GM23338 (cell line): ENCODE data around the gene ME1.

Experiments used
- CREB1 ChIP-seq: fragments of 250-450 bp; sonication (Bioruptor Pico); IDR thresholded peaks from 2 replicates; pipeline ENCODE4 v1.5.0; 2020; ENCODE audit warnings: low read depth, mild to moderate bottlenecking, moderate library complexity
- EZH2 ChIP-seq: fragments of 200-600 bp; sonication (generic); IDR thresholded peaks from one replicate; pipeline ENCODE4 v1.8.0; 2017; ENCODE audit warnings: antibody characterized with exemption, mild to moderate bottlenecking, low read depth; ENCODE audit not compliant: unreplicated experiment
- EZH2phosphoT487 ChIP-seq: fragments of 200-600 bp; sonication (generic); IDR thresholded peaks from one replicate; pipeline ENCODE4 v1.8.1; 2018; ENCODE audit warnings: antibody characterized with exemption; ENCODE audit not compliant: unreplicated experiment
- JUNB ChIP-seq: IDR thresholded peaks from one replicate; pipeline ENCODE4 v1.6.1; 2016; ENCODE audit warnings: antibody characterized with exemption; ENCODE audit not compliant: unreplicated experiment
- POLR2AphosphoS5 ChIP-seq: IDR thresholded peaks from 2 replicates; pipeline ENCODE4 v1.6.1; 2016; ENCODE audit warnings: antibody characterized with exemption, low read depth
- ZNF114 ChIP-seq: fragments of 250-450 bp; sonication (Bioruptor Pico); IDR thresholded peaks from 2 replicates; pipeline ENCODE4 v1.5.0; 2020; ENCODE audit warnings: mild to moderate bottlenecking, moderate library complexity
- TF ChIP-seq, protein P1 (sequence below), 2 experiments: fragments of 200-600 bp in 1 of 2; sonication (generic) in 1 of 2; conservative IDR thresholded peaks; 2 replicates each; pipeline versions ENCODE4 v1.5.1 to v1.6.1; 2016 to 2017; ENCODE audit warnings: antibody characterized with exemption in 2 of 2, low read depth in 2 of 2, mild to moderate bottlenecking in 2 of 2, moderate library complexity in 1 of 2
- TF ChIP-seq, protein P2 (sequence below): IDR thresholded peaks from one replicate; pipeline ENCODE4 v1.6.1; 2018; ENCODE audit warnings: antibody characterized with exemption; ENCODE audit not compliant: unreplicated experiment

DNA sequence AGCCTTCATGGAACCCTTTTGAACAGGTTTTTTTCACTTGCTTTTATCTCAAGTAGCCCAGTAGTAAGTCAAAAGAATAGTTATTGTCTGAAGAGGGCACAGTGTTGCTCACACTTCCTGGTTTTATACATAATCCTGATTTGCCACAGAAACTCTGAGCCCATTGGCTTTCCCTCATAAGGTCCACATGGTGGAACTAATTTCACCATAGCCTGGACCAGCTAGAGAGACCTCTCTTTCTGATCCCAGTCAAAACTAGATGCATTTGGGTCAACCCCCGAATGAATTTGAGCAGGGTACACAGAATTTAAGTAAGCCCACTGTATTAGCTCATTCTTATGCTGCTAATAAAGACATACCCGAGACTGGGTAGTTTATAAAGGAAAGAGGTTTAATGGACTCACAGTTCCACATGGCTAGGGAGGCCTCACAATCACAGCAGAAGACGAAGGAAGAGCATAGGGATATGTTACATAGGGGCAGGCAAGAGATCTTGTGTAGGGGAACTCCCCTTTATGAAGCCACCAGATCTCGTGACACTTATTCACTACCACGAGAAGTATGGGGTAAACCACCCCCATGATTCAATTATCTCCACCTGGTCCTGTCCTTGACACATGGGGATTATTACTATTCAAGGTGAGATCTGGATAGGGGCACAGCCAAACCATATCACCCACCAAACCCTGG, 231.5 kb downstream of the ME1 start:
- TF ChIP-seq, protein P1, sequence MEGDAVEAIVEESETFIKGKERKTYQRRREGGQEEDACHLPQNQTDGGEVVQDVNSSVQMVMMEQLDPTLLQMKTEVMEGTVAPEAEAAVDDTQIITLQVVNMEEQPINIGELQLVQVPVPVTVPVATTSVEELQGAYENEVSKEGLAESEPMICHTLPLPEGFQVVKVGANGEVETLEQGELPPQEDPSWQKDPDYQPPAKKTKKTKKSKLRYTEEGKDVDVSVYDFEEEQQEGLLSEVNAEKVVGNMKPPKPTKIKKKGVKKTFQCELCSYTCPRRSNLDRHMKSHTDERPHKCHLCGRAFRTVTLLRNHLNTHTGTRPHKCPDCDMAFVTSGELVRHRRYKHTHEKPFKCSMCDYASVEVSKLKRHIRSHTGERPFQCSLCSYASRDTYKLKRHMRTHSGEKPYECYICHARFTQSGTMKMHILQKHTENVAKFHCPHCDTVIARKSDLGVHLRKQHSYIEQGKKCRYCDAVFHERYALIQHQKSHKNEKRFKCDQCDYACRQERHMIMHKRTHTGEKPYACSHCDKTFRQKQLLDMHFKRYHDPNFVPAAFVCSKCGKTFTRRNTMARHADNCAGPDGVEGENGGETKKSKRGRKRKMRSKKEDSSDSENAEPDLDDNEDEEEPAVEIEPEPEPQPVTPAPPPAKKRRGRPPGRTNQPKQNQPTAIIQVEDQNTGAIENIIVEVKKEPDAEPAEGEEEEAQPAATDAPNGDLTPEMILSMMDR (conservative IDR thresholded peaks at IDR 0.05; ENCODE audit: low read depth in 2 of 2) = no peak
- TF ChIP-seq POLR2AphosphoS5 (no peak), ZNF114 (CRISPR knock-in tag) (no peak), EZH2 (no peak), EZH2phosphoT487 (no peak), JUNB (no peak), CREB1 (CRISPR knock-in tag) (no peak)
- TF ChIP-seq, protein P2, sequence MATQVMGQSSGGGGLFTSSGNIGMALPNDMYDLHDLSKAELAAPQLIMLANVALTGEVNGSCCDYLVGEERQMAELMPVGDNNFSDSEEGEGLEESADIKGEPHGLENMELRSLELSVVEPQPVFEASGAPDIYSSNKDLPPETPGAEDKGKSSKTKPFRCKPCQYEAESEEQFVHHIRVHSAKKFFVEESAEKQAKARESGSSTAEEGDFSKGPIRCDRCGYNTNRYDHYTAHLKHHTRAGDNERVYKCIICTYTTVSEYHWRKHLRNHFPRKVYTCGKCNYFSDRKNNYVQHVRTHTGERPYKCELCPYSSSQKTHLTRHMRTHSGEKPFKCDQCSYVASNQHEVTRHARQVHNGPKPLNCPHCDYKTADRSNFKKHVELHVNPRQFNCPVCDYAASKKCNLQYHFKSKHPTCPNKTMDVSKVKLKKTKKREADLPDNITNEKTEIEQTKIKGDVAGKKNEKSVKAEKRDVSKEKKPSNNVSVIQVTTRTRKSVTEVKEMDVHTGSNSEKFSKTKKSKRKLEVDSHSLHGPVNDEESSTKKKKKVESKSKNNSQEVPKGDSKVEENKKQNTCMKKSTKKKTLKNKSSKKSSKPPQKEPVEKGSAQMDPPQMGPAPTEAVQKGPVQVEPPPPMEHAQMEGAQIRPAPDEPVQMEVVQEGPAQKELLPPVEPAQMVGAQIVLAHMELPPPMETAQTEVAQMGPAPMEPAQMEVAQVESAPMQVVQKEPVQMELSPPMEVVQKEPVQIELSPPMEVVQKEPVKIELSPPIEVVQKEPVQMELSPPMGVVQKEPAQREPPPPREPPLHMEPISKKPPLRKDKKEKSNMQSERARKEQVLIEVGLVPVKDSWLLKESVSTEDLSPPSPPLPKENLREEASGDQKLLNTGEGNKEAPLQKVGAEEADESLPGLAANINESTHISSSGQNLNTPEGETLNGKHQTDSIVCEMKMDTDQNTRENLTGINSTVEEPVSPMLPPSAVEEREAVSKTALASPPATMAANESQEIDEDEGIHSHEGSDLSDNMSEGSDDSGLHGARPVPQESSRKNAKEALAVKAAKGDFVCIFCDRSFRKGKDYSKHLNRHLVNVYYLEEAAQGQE = no peak
